WTC11 (cell line): ENCODE data around the gene KCNJ6. TPM values are rescaled to one million over a fixed set of nuclear protein-coding genes. Genes with fewer than 3 reads are reported as not detected.
A peak's percentile ranks its signal among the peaks of the same experiment; 100 is the strongest.

Source experiments
- ATAC-seq: fragments of 200-7000 bp; cut with Tn5 transposase; 2 replicates; pipeline ENCODE4 v1.10.0; 2021; ENCODE audit warnings: mild to moderate bottlenecking, moderate library complexity
- CTCF ChIA-PET: fragments of 300-600 bp; sonication (Branson Sonifier 250); formaldehyde crosslinking; loops from one replicate; lab custom pipeline; 2021; ENCODE audit warnings: antibody characterized with exemption; lab: Charles Lee
- POLR2A ChIA-PET: fragments of 350-600 bp; sonication (Branson Sonifier 250); formaldehyde crosslinking; loops from one replicate; lab custom pipeline; 2021; ENCODE audit warnings: antibody characterized with exemption; lab: Charles Lee
- DNase-seq: peaks from one replicate; pipeline ENCODE4 v3.0.0; 2021; ENCODE audit warnings: low spot score
- H3K27ac Mint-ChIP-seq: 2 replicates; pipeline ENCODE4 v1.8.0; 2021; ENCODE audit warnings: mixed read lengths
- H3K27me3 Mint-ChIP-seq: 2 replicates; pipeline ENCODE4 v1.8.0; 2021; ENCODE audit warnings: low read depth, mild to moderate bottlenecking, moderate library complexity, mixed read lengths
- H3K36me3 Mint-ChIP-seq: 2 replicates; pipeline ENCODE4 v1.8.0; 2021; ENCODE audit warnings: mixed read lengths
- H3K4me1 Mint-ChIP-seq: 2 replicates; pipeline ENCODE4 v1.8.0; 2022; ENCODE audit warnings: mixed read lengths
- H3K4me3 Mint-ChIP-seq: 2 replicates; pipeline ENCODE4 v1.8.0; 2021; ENCODE audit warnings: mild to moderate bottlenecking, moderate library complexity, mixed read lengths
- H3K9me3 Mint-ChIP-seq: 2 replicates; pipeline ENCODE4 v1.8.0; 2021; ENCODE audit warnings: mixed read lengths
- ESRRA ChIP-seq: sonication (generic); formaldehyde crosslinking; IDR thresholded peaks from 2 replicates; pipeline ENCODE4 v1.8.1; 2022; ENCODE audit warnings: mild to moderate bottlenecking, missing genetic modification reagents, borderline replicate concordance
- JAZF1 ChIP-seq: fragments of 250-450 bp; sonication (Bioruptor Pico); IDR thresholded peaks from 2 replicates; pipeline ENCODE4 v1.9.0; 2021; ENCODE audit warnings: moderate library complexity, mild to moderate bottlenecking, inconsistent platforms
- KAT7 ChIP-seq: sonication (generic); formaldehyde crosslinking; IDR thresholded peaks from 2 replicates; pipeline ENCODE4 v1.8.1; 2023; ENCODE audit warnings: missing genetic modification reagents, mild to moderate bottlenecking, borderline replicate concordance
- MXD4 ChIP-seq: fragments of 250-450 bp; sonication (Bioruptor Pico); IDR thresholded peaks from 2 replicates; pipeline ENCODE4 v1.8.0; 2021; ENCODE audit warnings: mild to moderate bottlenecking, moderate library complexity, borderline replicate concordance
- MYBL2 ChIP-seq: sonication (generic); formaldehyde crosslinking; IDR thresholded peaks from 2 replicates; pipeline ENCODE4 v1.8.1; 2023; ENCODE audit warnings: mild to moderate bottlenecking, moderate library complexity, missing genetic modification reagents
- NR1H2 ChIP-seq: sonication (generic); formaldehyde crosslinking; IDR thresholded peaks from 2 replicates; pipeline ENCODE4 v1.9.0; 2021; ENCODE audit warnings: mild to moderate bottlenecking, moderate library complexity, missing genetic modification reagents
- OVOL2 ChIP-seq: fragments of 250-450 bp; sonication (Bioruptor Pico); IDR thresholded peaks from 2 replicates; pipeline ENCODE4 v1.9.0; 2021; ENCODE audit warnings: mild to moderate bottlenecking, borderline replicate concordance
- SMAD3 ChIP-seq: sonication (generic); formaldehyde crosslinking; IDR thresholded peaks from 2 replicates; pipeline ENCODE4 v1.8.0; 2022; ENCODE audit warnings: missing genetic modification reagents, mild to moderate bottlenecking, borderline replicate concordance
- ZNF121 ChIP-seq: sonication (generic); formaldehyde crosslinking; IDR thresholded peaks from 2 replicates; pipeline ENCODE4 v1.8.0; 2023; ENCODE audit warnings: missing genetic modification reagents
- ZNF263 ChIP-seq: sonication (generic); formaldehyde crosslinking; IDR thresholded peaks from 2 replicates; pipeline ENCODE4 v1.8.1; 2022; ENCODE audit warnings: low read depth, mild to moderate bottlenecking, moderate library complexity, missing genetic modification reagents
- ZNF317 ChIP-seq: sonication (generic); formaldehyde crosslinking; IDR thresholded peaks from 2 replicates; pipeline ENCODE4 v1.8.1; 2023; ENCODE audit warnings: low read depth, mild to moderate bottlenecking, moderate library complexity, missing genetic modification reagents, borderline replicate concordance
- total RNA-seq: library from RNA; stranded (reverse); gene quantifications from 3 replicates; pipeline ENCODE4 v1.2.3, GENCODE V29; 2021
- TF ChIP-seq, protein P1 (sequence below): sonication (generic); formaldehyde crosslinking; IDR thresholded peaks from 2 replicates; pipeline ENCODE4 v1.8.1; 2023; ENCODE audit warnings: mild to moderate bottlenecking, missing genetic modification reagents, borderline replicate concordance
- TF ChIP-seq, protein P2 (sequence below): sonication (generic); formaldehyde crosslinking; IDR thresholded peaks from 2 replicates; pipeline ENCODE4 v1.8.0; 2022; ENCODE audit warnings: mild to moderate bottlenecking, missing genetic modification reagents
- TF ChIP-seq, protein P3 (sequence below): sonication (generic); formaldehyde crosslinking; IDR thresholded peaks from 2 replicates; pipeline ENCODE4 v1.8.1; 2022; ENCODE audit warnings: low read depth, mild to moderate bottlenecking, moderate library complexity, missing genetic modification reagents, borderline replicate concordance
- TF ChIP-seq, protein P4 (sequence below): fragments of 250-450 bp; sonication (Bioruptor Pico); IDR thresholded peaks from 2 replicates; pipeline ENCODE4 v1.9.0; 2021; ENCODE audit warnings: mild to moderate bottlenecking
- TF ChIP-seq, protein P5 (sequence below): sonication (generic); formaldehyde crosslinking; IDR thresholded peaks from 2 replicates; pipeline ENCODE4 v1.8.0; 2023; ENCODE audit warnings: mild to moderate bottlenecking, missing genetic modification reagents

The KCNJ6 gene
- total RNA-seq, 1 experiment from 2014 or later: 0.35 TPM

DNA sequence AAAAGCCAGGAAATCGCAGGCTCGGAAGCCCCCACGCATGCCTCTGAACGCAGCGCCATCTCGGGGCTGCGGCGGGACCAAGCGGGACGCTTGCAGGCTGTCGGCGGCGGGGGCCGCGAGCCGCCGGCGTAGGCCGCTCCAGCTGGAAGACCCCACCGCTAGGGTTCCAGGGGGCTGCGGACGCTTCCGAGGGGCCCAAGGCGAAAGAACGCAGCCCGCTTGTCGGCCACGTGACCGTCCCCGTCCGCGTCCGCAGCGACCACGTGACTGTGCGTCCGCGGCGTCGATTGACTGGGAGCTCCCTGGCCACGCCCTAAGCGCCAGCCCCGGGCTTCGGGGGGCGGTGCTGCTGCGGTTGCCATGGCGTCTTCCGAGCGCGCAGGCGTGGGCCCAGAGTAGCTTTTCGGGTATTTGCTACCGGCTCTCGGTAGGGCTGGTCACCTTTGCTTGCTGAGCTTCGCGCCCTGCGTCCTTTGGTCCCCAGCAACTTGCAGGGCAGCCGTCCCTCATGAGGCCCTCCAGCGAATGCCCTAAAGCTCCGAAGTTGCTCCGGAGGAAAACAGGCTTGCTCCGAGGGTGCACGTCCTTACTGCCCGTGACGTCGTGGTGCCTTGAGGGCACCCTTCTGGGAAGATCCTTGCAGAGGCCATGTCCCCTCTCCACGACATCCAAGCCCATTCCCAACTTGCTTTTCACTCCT is 352.5 kb downstream of the KCNJ6 start (continued):
- TF ChIP-seq MXD4 (CRISPR knock-in tag) (no peak), OVOL2 (no peak), SMAD3 (CRISPR knock-in tag) (peak; percentile 79; the same call in 1 of the 2 replicates), JAZF1 (CRISPR knock-in tag) (no peak), ESRRA (no peak), ZNF263 (CRISPR knock-in tag) (peak; percentile 33; the same call in 1 of the 2 replicates), ZNF121 (CRISPR knock-in tag) (no peak), ZNF317 (peak; percentile 59; the same call in 1 of the 2 replicates)
- TF ChIP-seq, protein P1, sequence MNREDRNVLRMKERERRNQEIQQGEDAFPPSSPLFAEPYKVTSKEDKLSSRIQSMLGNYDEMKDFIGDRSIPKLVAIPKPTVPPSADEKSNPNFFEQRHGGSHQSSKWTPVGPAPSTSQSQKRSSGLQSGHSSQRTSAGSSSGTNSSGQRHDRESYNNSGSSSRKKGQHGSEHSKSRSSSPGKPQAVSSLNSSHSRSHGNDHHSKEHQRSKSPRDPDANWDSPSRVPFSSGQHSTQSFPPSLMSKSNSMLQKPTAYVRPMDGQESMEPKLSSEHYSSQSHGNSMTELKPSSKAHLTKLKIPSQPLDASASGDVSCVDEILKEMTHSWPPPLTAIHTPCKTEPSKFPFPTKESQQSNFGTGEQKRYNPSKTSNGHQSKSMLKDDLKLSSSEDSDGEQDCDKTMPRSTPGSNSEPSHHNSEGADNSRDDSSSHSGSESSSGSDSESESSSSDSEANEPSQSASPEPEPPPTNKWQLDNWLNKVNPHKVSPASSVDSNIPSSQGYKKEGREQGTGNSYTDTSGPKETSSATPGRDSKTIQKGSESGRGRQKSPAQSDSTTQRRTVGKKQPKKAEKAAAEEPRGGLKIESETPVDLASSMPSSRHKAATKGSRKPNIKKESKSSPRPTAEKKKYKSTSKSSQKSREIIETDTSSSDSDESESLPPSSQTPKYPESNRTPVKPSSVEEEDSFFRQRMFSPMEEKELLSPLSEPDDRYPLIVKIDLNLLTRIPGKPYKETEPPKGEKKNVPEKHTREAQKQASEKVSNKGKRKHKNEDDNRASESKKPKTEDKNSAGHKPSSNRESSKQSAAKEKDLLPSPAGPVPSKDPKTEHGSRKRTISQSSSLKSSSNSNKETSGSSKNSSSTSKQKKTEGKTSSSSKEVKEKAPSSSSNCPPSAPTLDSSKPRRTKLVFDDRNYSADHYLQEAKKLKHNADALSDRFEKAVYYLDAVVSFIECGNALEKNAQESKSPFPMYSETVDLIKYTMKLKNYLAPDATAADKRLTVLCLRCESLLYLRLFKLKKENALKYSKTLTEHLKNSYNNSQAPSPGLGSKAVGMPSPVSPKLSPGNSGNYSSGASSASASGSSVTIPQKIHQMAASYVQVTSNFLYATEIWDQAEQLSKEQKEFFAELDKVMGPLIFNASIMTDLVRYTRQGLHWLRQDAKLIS: 0 out of 2 replicates have a peak, but pooled peaks have one; percentile 61
- TF ChIP-seq, protein P2, sequence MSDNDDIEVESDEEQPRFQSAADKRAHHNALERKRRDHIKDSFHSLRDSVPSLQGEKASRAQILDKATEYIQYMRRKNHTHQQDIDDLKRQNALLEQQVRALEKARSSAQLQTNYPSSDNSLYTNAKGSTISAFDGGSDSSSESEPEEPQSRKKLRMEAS (CRISPR knock-in tag): peak; percentile 99
- TF ChIP-seq, protein P3, sequence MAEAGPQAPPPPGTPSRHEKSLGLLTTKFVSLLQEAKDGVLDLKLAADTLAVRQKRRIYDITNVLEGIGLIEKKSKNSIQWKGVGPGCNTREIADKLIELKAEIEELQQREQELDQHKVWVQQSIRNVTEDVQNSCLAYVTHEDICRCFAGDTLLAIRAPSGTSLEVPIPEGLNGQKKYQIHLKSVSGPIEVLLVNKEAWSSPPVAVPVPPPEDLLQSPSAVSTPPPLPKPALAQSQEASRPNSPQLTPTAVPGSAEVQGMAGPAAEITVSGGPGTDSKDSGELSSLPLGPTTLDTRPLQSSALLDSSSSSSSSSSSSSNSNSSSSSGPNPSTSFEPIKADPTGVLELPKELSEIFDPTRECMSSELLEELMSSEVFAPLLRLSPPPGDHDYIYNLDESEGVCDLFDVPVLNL (CRISPR knock-in tag): 0 out of 2 replicates have a peak, but pooled peaks have one; percentile 13

DNA sequence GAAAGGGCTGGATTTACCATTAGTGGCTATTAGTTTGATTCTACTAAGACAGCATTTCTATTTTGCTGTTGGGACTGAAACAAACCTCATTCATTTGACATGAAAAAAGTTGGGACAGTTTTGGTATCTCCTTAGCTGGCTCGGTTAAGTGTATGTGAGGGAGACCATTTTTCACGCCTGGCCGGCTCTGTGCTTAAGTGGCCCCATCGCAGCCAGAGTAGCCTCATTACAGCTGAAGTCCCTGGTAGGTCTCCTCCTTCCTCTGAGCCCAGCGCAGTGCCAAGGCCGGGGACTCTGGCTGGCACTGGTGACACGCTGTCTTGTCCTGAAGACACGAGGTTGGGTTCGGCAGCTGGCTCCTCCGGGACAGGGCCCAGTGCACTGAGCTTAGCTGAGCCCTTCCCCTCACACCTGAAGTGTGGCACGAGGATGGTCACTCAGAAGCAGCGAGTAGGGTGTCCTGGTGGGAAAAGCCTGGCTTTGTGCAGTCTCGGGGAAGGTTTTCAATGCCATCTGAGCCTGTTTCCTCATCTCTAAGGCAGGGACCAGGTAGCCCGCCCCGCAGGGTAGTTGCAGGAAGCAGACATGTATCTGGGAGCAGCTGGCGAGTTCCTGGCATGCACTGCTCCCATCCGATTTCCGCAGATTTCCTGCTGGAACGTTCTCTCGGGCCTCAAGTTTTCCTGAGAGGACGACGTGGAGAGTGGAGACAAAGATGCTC is 353.2 kb downstream of the KCNJ6 start:
- TF ChIP-seq, protein P4, sequence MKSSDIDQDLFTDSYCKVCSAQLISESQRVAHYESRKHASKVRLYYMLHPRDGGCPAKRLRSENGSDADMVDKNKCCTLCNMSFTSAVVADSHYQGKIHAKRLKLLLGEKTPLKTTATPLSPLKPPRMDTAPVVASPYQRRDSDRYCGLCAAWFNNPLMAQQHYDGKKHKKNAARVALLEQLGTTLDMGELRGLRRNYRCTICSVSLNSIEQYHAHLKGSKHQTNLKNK: no peak
- TF ChIP-seq NR1H2 (CRISPR knock-in tag): no peak
- no peak for TF ChIP-seq KAT7 (CRISPR knock-in tag)
- TF ChIP-seq, protein P5, sequence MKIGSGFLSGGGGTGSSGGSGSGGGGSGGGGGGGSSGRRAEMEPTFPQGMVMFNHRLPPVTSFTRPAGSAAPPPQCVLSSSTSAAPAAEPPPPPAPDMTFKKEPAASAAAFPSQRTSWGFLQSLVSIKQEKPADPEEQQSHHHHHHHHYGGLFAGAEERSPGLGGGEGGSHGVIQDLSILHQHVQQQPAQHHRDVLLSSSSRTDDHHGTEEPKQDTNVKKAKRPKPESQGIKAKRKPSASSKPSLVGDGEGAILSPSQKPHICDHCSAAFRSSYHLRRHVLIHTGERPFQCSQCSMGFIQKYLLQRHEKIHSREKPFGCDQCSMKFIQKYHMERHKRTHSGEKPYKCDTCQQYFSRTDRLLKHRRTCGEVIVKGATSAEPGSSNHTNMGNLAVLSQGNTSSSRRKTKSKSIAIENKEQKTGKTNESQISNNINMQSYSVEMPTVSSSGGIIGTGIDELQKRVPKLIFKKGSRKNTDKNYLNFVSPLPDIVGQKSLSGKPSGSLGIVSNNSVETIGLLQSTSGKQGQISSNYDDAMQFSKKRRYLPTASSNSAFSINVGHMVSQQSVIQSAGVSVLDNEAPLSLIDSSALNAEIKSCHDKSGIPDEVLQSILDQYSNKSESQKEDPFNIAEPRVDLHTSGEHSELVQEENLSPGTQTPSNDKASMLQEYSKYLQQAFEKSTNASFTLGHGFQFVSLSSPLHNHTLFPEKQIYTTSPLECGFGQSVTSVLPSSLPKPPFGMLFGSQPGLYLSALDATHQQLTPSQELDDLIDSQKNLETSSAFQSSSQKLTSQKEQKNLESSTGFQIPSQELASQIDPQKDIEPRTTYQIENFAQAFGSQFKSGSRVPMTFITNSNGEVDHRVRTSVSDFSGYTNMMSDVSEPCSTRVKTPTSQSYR (CRISPR knock-in tag): no peak
- no peak for TF ChIP-seq MYBL2 (CRISPR knock-in tag)
- no peaks in the 10 kb centered on the region for H3K36me3 Mint-ChIP-seq
- ATAC-seq (no peak), DNase-seq (peak; percentile 26)
- no peak overlapping the region for H3K27ac Mint-ChIP-seq
- peak overlapping the region; percentile 59 for H3K4me3 Mint-ChIP-seq
- peaks cover 9% of the 10 kb centered on the region for H3K9me3 Mint-ChIP-seq
- peaks cover 23% of the 10 kb centered on the region for H3K4me1 Mint-ChIP-seq
- ChIA-PET CTCF (interaction anchor here (0.7 to 2.3 kb wide), 22 partner anchors 8 to 516 kb away, joined by 3 to 11 read pairs (median 4); no protein-coding TSS in a partner anchor), POLR2A (interaction anchor here (0.5 to 1.2 kb wide), 5 partner anchors 9 to 107 kb away, joined by 3 to 6 read pairs (median 3); no protein-coding TSS in a partner anchor)
- H3K27me3 Mint-ChIP-seq: peaks cover 27% of the 10 kb centered on the region
